ENCODE data around the gene ZMYND8. TPM values are rescaled to one million over a fixed set of nuclear protein-coding genes. Genes with fewer than 3 reads are reported as not detected.

ZMYND8 gene
- total RNA-seq, 4 donors from 2014 or later: 33.3 to 46.7 (median 39.2) TPM

GRCh38 chr20:47179267-47179666 lies 177.2 kb downstream of the ZMYND8 start:
- TF ChIP-seq, protein P1, sequence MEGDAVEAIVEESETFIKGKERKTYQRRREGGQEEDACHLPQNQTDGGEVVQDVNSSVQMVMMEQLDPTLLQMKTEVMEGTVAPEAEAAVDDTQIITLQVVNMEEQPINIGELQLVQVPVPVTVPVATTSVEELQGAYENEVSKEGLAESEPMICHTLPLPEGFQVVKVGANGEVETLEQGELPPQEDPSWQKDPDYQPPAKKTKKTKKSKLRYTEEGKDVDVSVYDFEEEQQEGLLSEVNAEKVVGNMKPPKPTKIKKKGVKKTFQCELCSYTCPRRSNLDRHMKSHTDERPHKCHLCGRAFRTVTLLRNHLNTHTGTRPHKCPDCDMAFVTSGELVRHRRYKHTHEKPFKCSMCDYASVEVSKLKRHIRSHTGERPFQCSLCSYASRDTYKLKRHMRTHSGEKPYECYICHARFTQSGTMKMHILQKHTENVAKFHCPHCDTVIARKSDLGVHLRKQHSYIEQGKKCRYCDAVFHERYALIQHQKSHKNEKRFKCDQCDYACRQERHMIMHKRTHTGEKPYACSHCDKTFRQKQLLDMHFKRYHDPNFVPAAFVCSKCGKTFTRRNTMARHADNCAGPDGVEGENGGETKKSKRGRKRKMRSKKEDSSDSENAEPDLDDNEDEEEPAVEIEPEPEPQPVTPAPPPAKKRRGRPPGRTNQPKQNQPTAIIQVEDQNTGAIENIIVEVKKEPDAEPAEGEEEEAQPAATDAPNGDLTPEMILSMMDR (IDR thresholded peaks at IDR 0.05; ENCODE audit: low read depth): no peak

GRCh38 chr20:47178851-47179250 lies 177.6 kb downstream of the ZMYND8 start:
- TF ChIP-seq, protein P1 (IDR thresholded peaks at IDR 0.05; ENCODE audit: low read depth): no peak

GRCh38 chr20:47178277-47178676 lies 178.2 kb downstream of the ZMYND8 start:
- TF ChIP-seq, protein P1 (IDR thresholded peaks at IDR 0.05; ENCODE audit: low read depth): no peak

GRCh38 chr20:47175493-47175892 lies 181.0 kb downstream of the ZMYND8 start:
- TF ChIP-seq, protein P1 (IDR thresholded peaks at IDR 0.05; ENCODE audit: low read depth): no peak

- TF ChIP-seq, protein P1 (IDR thresholded peaks at IDR 0.05; ENCODE audit: low read depth): no peak
Measured at GRCh38 chr20:47174456-47175243, 181.8 kb downstream of the ZMYND8 start.

- TF ChIP-seq, protein P1 (IDR thresholded peaks at IDR 0.05; ENCODE audit: low read depth): no peak
Measured at GRCh38 chr20:47173596-47174216, 182.8 kb downstream of the ZMYND8 start.

DNA sequence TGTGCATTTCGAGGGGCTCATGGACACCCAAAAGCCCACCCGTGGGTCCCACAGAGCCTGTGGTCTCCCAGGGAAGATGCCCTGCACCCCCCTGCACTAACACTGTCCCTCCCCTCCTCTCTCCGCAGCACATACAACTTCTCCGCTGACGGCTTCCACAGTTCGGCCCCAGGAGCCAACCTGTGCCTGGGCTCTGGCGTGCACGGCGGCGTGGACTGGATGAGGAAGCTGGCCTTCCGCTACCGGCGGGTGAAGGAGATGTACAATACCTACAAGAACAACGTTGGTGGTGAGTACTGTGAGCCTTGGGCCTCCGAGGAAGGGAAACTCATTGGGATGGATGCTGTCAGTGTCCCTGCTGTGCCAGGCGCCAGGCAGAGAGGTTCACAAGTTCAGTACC lies 183.9 kb downstream of the ZMYND8 start:
- TF ChIP-seq, protein P1 (IDR thresholded peaks at IDR 0.05; ENCODE audit: low read depth): no peak
